RWPE2 (cell line): ENCODE measurements around the gene KLHL10.

Experiments used
- ATAC-seq: fragments of 200-7000 bp; cut with Tn5 transposase; 3 replicates; pipeline ENCODE4 v1.9.1; 2021; ENCODE audit warnings: low read depth
- DNase-seq: peaks from one replicate; pipeline ENCODE4 v3.0.0-alpha.2; 2020; ENCODE audit warnings: low spot score
- H3K27ac ChIP-seq: fragments of 450-650 bp; 2 replicates; pipeline ENCODE4 v1.5.1; 2017; ENCODE audit warnings: mild to moderate bottlenecking; ENCODE audit not compliant: poor library complexity, severe bottlenecking
- H3K27me3 ChIP-seq: fragments of 250-450 bp; sonication (Bioruptor Pico); 2 replicates; pipeline ENCODE4 v1.5.1; 2021; ENCODE audit warnings: mild to moderate bottlenecking, moderate library complexity; ENCODE audit not compliant: insufficient read depth, poor library complexity, severe bottlenecking
- H3K36me3 ChIP-seq: fragments of 250-450 bp; sonication (Bioruptor Pico); 2 replicates; pipeline ENCODE4 v1.5.1; 2020; ENCODE audit warnings: low read depth, mild to moderate bottlenecking, moderate library complexity
- H3K4me1 ChIP-seq: fragments of 250-450 bp; sonication (Bioruptor Pico); 2 replicates; pipeline ENCODE4 v1.5.1; 2021; ENCODE audit warnings: mild to moderate bottlenecking, moderate library complexity; ENCODE audit not compliant: insufficient read depth, poor library complexity, severe bottlenecking
- H3K4me3 ChIP-seq: fragments of 250-450 bp; sonication (Bioruptor Pico); 2 replicates; pipeline ENCODE4 v1.5.1; 2021; ENCODE audit warnings: mild to moderate bottlenecking, moderate library complexity; ENCODE audit not compliant: severe bottlenecking
- H3K9me3 ChIP-seq: fragments of 250-450 bp; sonication (Bioruptor Pico); 2 replicates; pipeline ENCODE4 v1.5.1; 2021; ENCODE audit warnings: mild to moderate bottlenecking, moderate library complexity; ENCODE audit not compliant: severe bottlenecking
- CTCF ChIP-seq: fragments of 450-650 bp; IDR thresholded peaks from one replicate; pipeline ENCODE4 v1.5.1; 2017; ENCODE audit warnings: mild to moderate bottlenecking, moderate library complexity; ENCODE audit not compliant: poor library complexity, severe bottlenecking

KLHL10 gene

DNA sequence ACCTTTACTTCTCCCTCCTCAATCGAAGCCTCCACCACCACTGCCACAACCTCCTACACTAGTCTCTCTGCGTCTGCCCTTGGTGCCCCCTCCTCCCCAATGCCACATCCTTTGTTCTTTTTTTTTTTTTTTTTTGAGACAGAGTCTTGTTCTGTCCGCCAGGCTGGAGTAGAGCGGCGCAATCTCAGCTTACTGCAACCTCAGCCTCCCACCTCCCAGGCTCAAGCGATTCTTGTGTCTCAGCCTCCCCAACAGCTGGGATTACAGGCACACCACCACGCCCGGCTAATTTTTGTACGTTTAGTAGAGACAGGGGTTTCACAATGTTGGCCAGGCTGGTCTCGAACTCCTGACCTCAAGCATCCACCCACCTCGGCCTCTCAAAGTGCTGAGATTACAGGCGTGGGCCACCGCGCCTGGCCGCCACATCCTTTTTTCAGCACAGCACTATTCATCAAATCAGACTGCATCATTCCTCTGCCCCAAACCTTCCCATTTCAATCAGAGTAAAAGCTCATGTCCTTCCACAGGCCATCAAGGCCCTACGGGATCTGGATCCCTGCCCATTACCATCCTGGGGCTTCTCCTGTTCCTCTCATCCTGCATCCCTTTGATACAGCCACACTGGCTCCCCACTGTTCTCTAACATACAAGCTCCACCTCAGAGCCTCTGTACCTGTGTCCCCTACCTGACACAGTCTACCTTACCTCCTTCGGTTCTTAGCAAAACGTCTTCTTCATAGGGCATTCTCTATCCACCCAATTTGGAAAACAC lies 25.6 kb downstream of the KLHL10 start:
- DNase-seq (no peak), ATAC-seq (no peak)
- Histone ChIP-seq H3K27me3 (no peaks in the 10 kb centered on the region), H3K4me3 (peak overlapping the region; percentile 83), H3K36me3 (peaks cover 20% of the 10 kb centered on the region), H3K9me3 (no peaks in the 10 kb centered on the region), H3K27ac (no peak overlapping the region), H3K4me1 (no peaks in the 10 kb centered on the region)
- TF ChIP-seq CTCF = no peak

- no peaks in the 10 kb centered on the region for H3K9me3 ChIP-seq
- peak overlapping the region; percentile 83 for H3K4me3 ChIP-seq
- no peaks in the 10 kb centered on the region for H3K27me3 ChIP-seq
- ATAC-seq (peak; percentile 42), DNase-seq (no peak)
- peak overlapping the region; percentile 55 for H3K27ac ChIP-seq
- no peak for TF ChIP-seq CTCF
- no peaks in the 10 kb centered on the region for H3K4me1 ChIP-seq
- peaks cover 28% of the 10 kb centered on the region for H3K36me3 ChIP-seq
Observed at GRCh38 chr17:41864498-41864835, 26.8 kb downstream of the KLHL10 start.

DNA sequence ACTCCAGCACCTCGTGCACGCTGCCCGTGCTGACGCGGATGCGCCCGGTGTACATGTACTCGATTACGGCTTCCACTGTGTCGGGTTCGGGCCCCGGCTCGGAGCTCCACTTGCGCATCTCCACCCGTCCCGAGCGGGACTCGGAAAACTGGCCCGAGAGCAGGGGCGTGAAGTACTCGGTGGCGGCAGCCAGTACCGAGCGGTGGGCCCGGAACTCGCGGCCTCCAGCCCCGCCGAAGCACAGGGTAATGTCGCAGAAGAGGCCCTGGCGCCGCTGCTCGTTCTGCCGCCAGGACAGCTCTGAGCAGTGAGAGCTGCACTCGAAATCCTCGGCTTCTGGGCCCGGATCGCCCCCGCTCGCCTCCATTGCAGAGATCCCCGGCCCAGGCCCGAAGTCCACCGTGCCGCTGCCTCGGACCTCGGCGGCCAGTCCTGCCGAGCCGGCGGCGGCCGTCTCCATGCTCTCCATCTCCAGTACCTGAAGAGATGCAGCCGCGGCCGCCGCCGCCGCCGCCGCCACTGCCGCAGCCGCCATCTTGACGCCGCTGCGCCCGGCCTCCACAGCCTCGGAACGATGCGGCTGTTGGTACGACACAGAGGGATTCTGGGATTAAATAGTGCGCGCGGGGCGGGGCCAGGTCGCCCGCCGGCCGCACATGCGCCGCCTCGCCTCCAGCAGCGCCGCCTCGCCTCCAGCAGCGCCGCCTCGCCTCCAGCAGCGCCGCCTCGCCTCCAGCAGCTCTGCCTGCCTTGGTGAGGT lies 27.4 kb downstream of the KLHL10 start, which contains the start of gene KLHL11:
Gene KLHL11, minus strand, starts transcription at position 588 of the 760 bp plus-strand sequence. Its CDS starts 53 bp downstream, at position 535.
- peak within 1 kb of the TSS; percentile 83 for H3K4me3 ChIP-seq
- H3K9me3 ChIP-seq = no peaks in the 10 kb centered on the region
- no peaks in the 10 kb centered on the region for H3K4me1 ChIP-seq
- peaks cover 34% of the 10 kb centered on the region for H3K36me3 ChIP-seq
- no peaks in the 10 kb centered on the region for H3K27me3 ChIP-seq
- ATAC-seq (peak; percentile 94), DNase-seq (peak; percentile 82)
- TF ChIP-seq CTCF = peak; percentile 30
- peak within 1 kb of the TSS; percentile 55 for H3K27ac ChIP-seq

- peaks cover 39% of the 10 kb centered on the region for H3K36me3 ChIP-seq
- DNase-seq (no peak), ATAC-seq (no peak)
- no peaks in the 10 kb centered on the region for H3K4me1 ChIP-seq
- H3K4me3 ChIP-seq = peak overlapping the region; percentile 83
- peak overlapping the region; percentile 55 for H3K27ac ChIP-seq
- no peaks in the 10 kb centered on the region for H3K27me3 ChIP-seq
- TF ChIP-seq CTCF = peak; percentile 9
- no peaks in the 10 kb centered on the region for H3K9me3 ChIP-seq
Observed at GRCh38 chr17:41865596-41865893, 27.9 kb downstream of the KLHL10 start.

GRCh38 chr17:41868568-41868967 lies 30.9 kb downstream of the KLHL10 start:
- Histone ChIP-seq H3K4me1 (no peaks in the 10 kb centered on the region), H3K27ac (no peak overlapping the region), H3K36me3 (peaks cover 69% of the 10 kb centered on the region), H3K27me3 (no peaks in the 10 kb centered on the region), H3K9me3 (no peaks in the 10 kb centered on the region), H3K4me3 (no peak overlapping the region)
- no peak for TF ChIP-seq CTCF
- ATAC-seq = no peak
- DNase-seq = no peak
